ENCODE results near the gene ICAM3.
"Not testable (repeated sequence)": the region's sequence is repeated elsewhere in the genome, so short reads cannot be mapped to it uniquely, and the experiment has no call there.

The ICAM3 gene

GRCh38 chr19:10374931-10375330 lies 35.5 kb upstream of the ICAM3 start:
- Histone ChIP-seq H3K36me3 (ENCODE audit: insufficient read depth, low read length) (peaks cover 3% of the 10 kb centered on the region; the same call in 1 of the 2 replicates), H3K9ac (ENCODE audit: insufficient read length) (no peak overlapping the region), H3K9me3 (ENCODE audit: low read depth, low read length) (no peaks in the 10 kb centered on the region), H3K4me3 (no peak overlapping the region), H3K27ac (no peak overlapping the region)
- TF ChIP-seq POLR2AphosphoS5 (IDR thresholded peaks at IDR 0.05; ENCODE audit: borderline replicate concordance, low read depth, low read length) (no peak), EZH2 (IDR thresholded peaks at IDR 0.05) (no peak), FOXP2 (optimal IDR thresholded peaks at IDR 0.05; ENCODE audit: control extremely low read depth, extremely low read length, insufficient read depth) (no peak)
- DNase-seq (ENCODE audit: low read depth, low spot score) = no peak

DNA sequence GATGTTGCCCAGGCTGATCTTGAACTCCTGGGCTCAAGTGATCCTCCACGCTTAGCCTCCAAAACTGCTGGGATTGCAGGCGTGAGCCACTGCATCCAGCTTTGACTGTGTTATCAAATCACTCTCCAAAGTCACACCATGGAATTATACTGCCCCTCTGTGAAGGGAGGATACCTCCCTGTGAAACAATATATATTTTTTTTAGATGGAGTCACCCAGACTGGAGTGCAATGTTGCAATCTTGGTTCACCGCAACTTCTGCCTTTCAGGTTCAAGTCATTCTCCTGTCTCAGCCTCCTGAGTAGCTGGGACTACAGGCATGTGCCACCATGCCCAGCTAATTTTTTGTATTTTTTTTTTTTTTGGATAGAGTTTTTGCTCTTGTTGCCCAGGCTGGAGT lies 33.3 kb upstream of the ICAM3 start:
- H3K9me3 ChIP-seq (ENCODE audit: low read depth, low read length) = no peaks in the 10 kb centered on the region
- no peak overlapping the region for H3K27ac ChIP-seq
- DNase-seq (ENCODE audit: low read depth, low spot score) = no peak
- peaks cover 13% of the 10 kb centered on the region; the same call in 1 of the 2 replicates for H3K36me3 ChIP-seq (ENCODE audit: insufficient read depth, low read length)
- no peak for TF ChIP-seq EZH2 (IDR thresholded peaks at IDR 0.05)
- TF ChIP-seq POLR2AphosphoS5 (IDR thresholded peaks at IDR 0.05; ENCODE audit: borderline replicate concordance, low read depth, low read length) = no peak
- TF ChIP-seq FOXP2 (optimal IDR thresholded peaks at IDR 0.05; ENCODE audit: control extremely low read depth, extremely low read length, insufficient read depth) = no peak
- H3K9ac ChIP-seq (ENCODE audit: insufficient read length) = no peak overlapping the region
- H3K4me3 ChIP-seq = no peak overlapping the region

GRCh38 chr19:10368101-10368803 lies 28.8 kb upstream of the ICAM3 start:
- no peak overlapping the region for H3K9ac ChIP-seq (ENCODE audit: insufficient read length)
- H3K9me3 ChIP-seq (ENCODE audit: low read depth, low read length) = no peaks in the 10 kb centered on the region
- TF ChIP-seq EZH2 (IDR thresholded peaks at IDR 0.05) (no peak), FOXP2 (optimal IDR thresholded peaks at IDR 0.05; ENCODE audit: control extremely low read depth, extremely low read length, insufficient read depth) (no peak), POLR2AphosphoS5 (IDR thresholded peaks at IDR 0.05; ENCODE audit: borderline replicate concordance, low read depth, low read length) (no peak)
- no peak overlapping the region for H3K4me3 ChIP-seq
- no peak for DNase-seq (ENCODE audit: low read depth, low spot score)
- peaks cover 26% of the 10 kb centered on the region; the same call in 1 of the 2 replicates for H3K36me3 ChIP-seq (ENCODE audit: insufficient read depth, low read length)
- H3K27ac ChIP-seq = no peak overlapping the region

- peaks cover 26% of the 10 kb centered on the region; the same call in 1 of the 2 replicates for H3K36me3 ChIP-seq (ENCODE audit: insufficient read depth, low read length)
- not testable (repeated sequence) for H3K27ac ChIP-seq; H3K9ac ChIP-seq (ENCODE audit: insufficient read length); DNase-seq (ENCODE audit: low read depth, low spot score); H3K4me3 ChIP-seq; H3K9me3 ChIP-seq (ENCODE audit: low read depth, low read length)
Measured at GRCh38 chr19:10366950-10367512, 27.6 kb upstream of the ICAM3 start.

GRCh38 chr19:10365518-10365917 lies 26.1 kb upstream of the ICAM3 start:
- Histone ChIP-seq H3K9ac (ENCODE audit: insufficient read length) (no peak overlapping the region), H3K27ac (no peak overlapping the region), H3K4me3 (no peak overlapping the region), H3K9me3 (ENCODE audit: low read depth, low read length) (no peaks in the 10 kb centered on the region), H3K36me3 (ENCODE audit: insufficient read depth, low read length) (peaks cover 26% of the 10 kb centered on the region; the same call in 1 of the 2 replicates)
- TF ChIP-seq EZH2 (IDR thresholded peaks at IDR 0.05) (no peak), POLR2AphosphoS5 (IDR thresholded peaks at IDR 0.05; ENCODE audit: borderline replicate concordance, low read depth, low read length) (no peak), FOXP2 (optimal IDR thresholded peaks at IDR 0.05; ENCODE audit: control extremely low read depth, extremely low read length, insufficient read depth) (no peak)
- DNase-seq (ENCODE audit: low read depth, low spot score) = no peak

- Histone ChIP-seq H3K36me3 (ENCODE audit: insufficient read depth, low read length) (peaks cover 26% of the 10 kb centered on the region; the same call in 1 of the 2 replicates), H3K27ac (no peak overlapping the region), H3K9me3 (ENCODE audit: low read depth, low read length) (no peaks in the 10 kb centered on the region), H3K9ac (ENCODE audit: insufficient read length) (no peak overlapping the region), H3K4me3 (no peak overlapping the region)
- DNase-seq (ENCODE audit: low read depth, low spot score) = no peak
- TF ChIP-seq POLR2AphosphoS5 (IDR thresholded peaks at IDR 0.05; ENCODE audit: borderline replicate concordance, low read depth, low read length) = no peak
- TF ChIP-seq FOXP2 (optimal IDR thresholded peaks at IDR 0.05; ENCODE audit: control extremely low read depth, extremely low read length, insufficient read depth) = no peak
- no peak for TF ChIP-seq EZH2 (IDR thresholded peaks at IDR 0.05)
Measured at GRCh38 chr19:10364644-10365043, 25.2 kb upstream of the ICAM3 start.

DNA sequence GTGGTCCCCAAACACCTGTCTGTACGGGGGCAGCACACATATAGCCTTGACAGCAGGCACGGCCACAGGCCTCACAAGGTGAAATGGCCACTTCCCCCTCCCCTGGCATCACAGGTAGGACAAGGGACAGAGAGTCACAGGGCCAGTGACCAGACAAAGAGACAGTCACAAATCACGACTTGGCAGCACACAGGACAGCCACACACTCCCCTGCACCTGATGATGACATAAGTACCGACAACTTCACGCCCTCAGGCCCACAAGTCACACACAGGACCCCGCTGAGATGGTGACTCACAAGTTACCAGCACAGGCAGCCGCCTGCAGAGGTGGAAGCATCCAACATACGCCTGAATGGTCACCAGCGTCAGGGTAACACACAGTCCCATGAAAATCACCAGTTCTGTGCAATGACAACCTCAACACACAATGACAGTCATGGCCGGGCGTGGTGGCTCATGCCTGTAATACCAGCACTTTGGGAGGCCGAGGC lies 24.4 kb upstream of the ICAM3 start:
- H3K9me3 ChIP-seq (ENCODE audit: low read depth, low read length) = no peaks in the 10 kb centered on the region
- no peak overlapping the region for H3K27ac ChIP-seq
- H3K4me3 ChIP-seq = no peak overlapping the region
- peaks cover 26% of the 10 kb centered on the region; the same call in 1 of the 2 replicates for H3K36me3 ChIP-seq (ENCODE audit: insufficient read depth, low read length)
- TF ChIP-seq POLR2AphosphoS5 (IDR thresholded peaks at IDR 0.05; ENCODE audit: borderline replicate concordance, low read depth, low read length) = no peak
- no peak for TF ChIP-seq FOXP2 (optimal IDR thresholded peaks at IDR 0.05; ENCODE audit: control extremely low read depth, extremely low read length, insufficient read depth)
- no peak for TF ChIP-seq EZH2 (IDR thresholded peaks at IDR 0.05)
- no peak overlapping the region for H3K9ac ChIP-seq (ENCODE audit: insufficient read length)
- DNase-seq (ENCODE audit: low read depth, low spot score) = no peak

DNA sequence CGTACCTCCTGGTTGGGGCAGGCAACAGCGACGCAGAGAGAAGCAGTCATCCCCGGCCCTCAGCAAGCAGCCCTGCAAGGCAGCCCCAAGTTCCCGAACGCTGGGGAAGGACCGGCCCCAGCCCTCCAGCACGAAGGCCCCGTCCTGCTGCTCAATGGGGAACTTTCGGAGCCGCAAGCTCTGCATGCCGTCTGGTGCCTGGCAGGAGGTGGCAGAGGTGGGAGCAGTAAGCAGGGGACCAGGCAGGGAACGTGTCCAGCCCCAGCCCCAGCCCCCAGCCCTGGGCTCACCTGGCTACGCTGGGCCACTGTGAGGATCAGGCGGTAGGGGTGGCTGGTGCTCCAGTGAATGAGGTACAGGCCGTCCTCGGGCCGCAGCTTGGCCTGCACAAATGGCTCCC lies 22.8 kb upstream of the ICAM3 start:
- DNase-seq (ENCODE audit: low read depth, low spot score) = no peak
- H3K36me3 ChIP-seq (ENCODE audit: insufficient read depth, low read length) = peaks cover 23% of the 10 kb centered on the region; the same call in 1 of the 2 replicates
- no peak for TF ChIP-seq EZH2 (IDR thresholded peaks at IDR 0.05)
- no peak for TF ChIP-seq FOXP2 (optimal IDR thresholded peaks at IDR 0.05; ENCODE audit: control extremely low read depth, extremely low read length, insufficient read depth)
- no peak for TF ChIP-seq POLR2AphosphoS5 (IDR thresholded peaks at IDR 0.05; ENCODE audit: borderline replicate concordance, low read depth, low read length)

More for the DNA sequence above, 22.8 kb upstream of the ICAM3 start:
- Histone ChIP-seq H3K9me3 (ENCODE audit: low read depth, low read length) (no peaks in the 10 kb centered on the region), H3K4me3 (no peak overlapping the region), H3K27ac (no peak overlapping the region), H3K9ac (ENCODE audit: insufficient read length) (no peak overlapping the region)
